ENCODE results near the gene CSGALNACT2. TPM values are rescaled to one million over a fixed set of nuclear protein-coding genes. Genes with fewer than 3 reads are reported as not detected.

The CSGALNACT2 gene
- total RNA-seq, 1 experiment from 2014 or later, result 30.0 TPM

GRCh38 chr10:43201545-43202131 is 63.4 kb downstream of the CSGALNACT2 start:
- no TSS peak for BruUV-seq (replicated peaks)
- H3K27me3 Mint-ChIP-seq (ENCODE audit: insufficient read depth, unreplicated experiment), result no peaks in the 10 kb centered on the region
- POLR2A ChIA-PET, result no interaction called here
- no peak for TF ChIP-seq CTCF (IDR thresholded peaks at IDR 0.05; ENCODE audit: unreplicated experiment)
- intact Hi-C loops (cut with micrococcal nuclease), result loop anchor here (10.0 kb wide), 1 partner anchor 83 kb away; no protein-coding TSS in a partner anchor
- H3K4me1 Mint-ChIP-seq (ENCODE audit: insufficient read depth, unreplicated experiment), result no peaks in the 10 kb centered on the region
- no peak for DNase-seq (ENCODE audit: unreplicated experiment)
- CTCF ChIA-PET, result interaction anchor here (0.6 to 1.2 kb wide), 3 partner anchors 9 to 1473 kb away, joined by 3 read pairs; no protein-coding TSS in a partner anchor
- no peaks in the 10 kb centered on the region for H3K36me3 Mint-ChIP-seq (ENCODE audit: insufficient read depth, unreplicated experiment)
- H3K9me3 Mint-ChIP-seq (ENCODE audit: unreplicated experiment), result no peaks in the 10 kb centered on the region
- peak overlapping the region; percentile 45 for H3K4me3 Mint-ChIP-seq (ENCODE audit: unreplicated experiment)
- no peak overlapping the region for H3K27ac Mint-ChIP-seq (ENCODE audit: low read depth, unreplicated experiment)

DNA sequence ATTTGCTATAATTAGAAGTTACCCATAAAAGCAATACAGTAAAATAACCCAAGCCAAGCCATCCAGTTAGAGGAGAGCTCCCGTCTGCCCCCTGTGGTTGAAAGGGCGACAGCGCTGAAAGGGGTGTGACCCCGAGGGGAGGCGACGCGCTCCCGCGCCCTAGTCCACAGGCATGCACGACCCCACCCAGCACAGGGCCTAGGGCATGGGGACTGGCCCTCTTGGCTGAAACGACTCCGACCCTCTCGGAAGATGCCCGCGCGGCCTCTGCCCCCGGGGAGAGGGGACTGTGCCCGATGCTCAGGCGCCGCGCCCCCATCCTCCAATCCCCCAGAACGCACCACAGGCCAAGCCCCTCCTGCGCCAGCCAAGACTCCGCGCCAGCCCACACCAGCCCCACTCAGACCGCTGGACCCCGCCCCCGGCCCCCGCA is 64.0 kb downstream of the CSGALNACT2 start:
- no peaks in the 10 kb centered on the region for H3K27me3 Mint-ChIP-seq (ENCODE audit: insufficient read depth, unreplicated experiment)
- H3K4me1 Mint-ChIP-seq (ENCODE audit: insufficient read depth, unreplicated experiment), result no peaks in the 10 kb centered on the region
- peak overlapping the region; percentile 45 for H3K4me3 Mint-ChIP-seq (ENCODE audit: unreplicated experiment)
- H3K36me3 Mint-ChIP-seq (ENCODE audit: insufficient read depth, unreplicated experiment), result no peaks in the 10 kb centered on the region
- POLR2A ChIA-PET, result no interaction called here
- intact Hi-C loops (cut with micrococcal nuclease), result loop anchor here (10.0 kb wide), 1 partner anchor 83 kb away; no protein-coding TSS in a partner anchor
- no TSS peak for BruUV-seq (replicated peaks)
- peak; percentile 32 for TF ChIP-seq CTCF (IDR thresholded peaks at IDR 0.05; ENCODE audit: unreplicated experiment)
- H3K9me3 Mint-ChIP-seq (ENCODE audit: unreplicated experiment), result no peaks in the 10 kb centered on the region
- DNase-seq (ENCODE audit: unreplicated experiment), result no peak
- CTCF ChIA-PET, result interaction anchor here (0.6 to 1.2 kb wide), 3 partner anchors 9 to 1473 kb away, joined by 3 read pairs; no protein-coding TSS in a partner anchor
- no peak overlapping the region for H3K27ac Mint-ChIP-seq (ENCODE audit: low read depth, unreplicated experiment)

DNA sequence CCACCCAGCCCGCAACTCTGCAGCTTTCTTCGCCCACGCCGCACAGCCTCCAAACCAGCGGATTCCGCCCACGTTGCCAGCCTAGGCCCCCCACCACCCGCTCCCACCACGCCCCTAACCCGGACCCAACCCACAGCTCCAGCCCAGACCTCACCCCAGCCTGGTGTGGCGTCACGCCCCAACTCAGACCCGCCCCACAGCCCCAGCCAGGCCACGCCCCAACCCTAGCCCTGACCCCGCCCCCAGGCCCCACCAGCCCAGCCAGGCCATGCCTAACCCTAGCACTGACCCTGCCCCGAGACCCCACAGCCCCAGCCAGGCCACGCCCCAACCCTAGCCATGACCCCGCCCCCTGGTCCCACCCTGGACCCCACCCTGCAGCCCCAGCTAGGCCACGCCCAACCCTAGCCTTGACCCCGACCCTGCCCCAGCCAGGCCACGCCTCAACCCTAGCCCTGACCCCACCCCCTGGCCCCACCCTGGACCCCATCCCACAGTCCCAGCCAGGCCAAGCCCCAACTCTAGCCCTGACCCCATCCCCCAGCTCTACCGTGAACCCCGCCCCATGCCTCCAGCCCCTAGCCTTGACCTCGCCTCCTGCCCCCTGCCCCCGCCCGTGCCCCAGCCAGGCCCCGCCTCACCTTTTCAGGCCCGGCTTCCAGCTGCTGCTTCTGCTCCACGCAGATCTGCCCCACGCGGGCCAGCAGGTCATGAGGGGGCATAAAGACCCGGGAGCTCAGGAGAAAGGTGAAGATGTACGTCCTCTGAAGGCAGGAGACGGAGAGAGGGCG is 64.6 kb downstream of the CSGALNACT2 start:
- TF ChIP-seq CTCF (IDR thresholded peaks at IDR 0.05; ENCODE audit: unreplicated experiment), result no peak
- Mint-ChIP-seq H3K27ac (ENCODE audit: low read depth, unreplicated experiment) (no peak overlapping the region), H3K9me3 (ENCODE audit: unreplicated experiment) (no peaks in the 10 kb centered on the region), H3K4me3 (ENCODE audit: unreplicated experiment) (no peak overlapping the region), H3K27me3 (ENCODE audit: insufficient read depth, unreplicated experiment) (no peaks in the 10 kb centered on the region), H3K4me1 (ENCODE audit: insufficient read depth, unreplicated experiment) (no peaks in the 10 kb centered on the region), H3K36me3 (ENCODE audit: insufficient read depth, unreplicated experiment) (no peaks in the 10 kb centered on the region)
- DNase-seq (ENCODE audit: unreplicated experiment), result no peak
- intact Hi-C loops (cut with micrococcal nuclease), result loop anchor here (10.0 kb wide), 1 partner anchor 82 kb away; no protein-coding TSS in a partner anchor
- ChIA-PET CTCF (interaction anchor here (0.6 to 2.9 kb wide), 5 partner anchors 8 to 138 kb away, joined by 3 to 16 read pairs (median 4); no protein-coding TSS in a partner anchor), POLR2A (interaction anchor here (1.8 kb wide), 1 partner anchor 12 kb away, joined by 4 read pairs; no protein-coding TSS in a partner anchor)
- BruUV-seq (replicated peaks), result no TSS peak

DNA sequence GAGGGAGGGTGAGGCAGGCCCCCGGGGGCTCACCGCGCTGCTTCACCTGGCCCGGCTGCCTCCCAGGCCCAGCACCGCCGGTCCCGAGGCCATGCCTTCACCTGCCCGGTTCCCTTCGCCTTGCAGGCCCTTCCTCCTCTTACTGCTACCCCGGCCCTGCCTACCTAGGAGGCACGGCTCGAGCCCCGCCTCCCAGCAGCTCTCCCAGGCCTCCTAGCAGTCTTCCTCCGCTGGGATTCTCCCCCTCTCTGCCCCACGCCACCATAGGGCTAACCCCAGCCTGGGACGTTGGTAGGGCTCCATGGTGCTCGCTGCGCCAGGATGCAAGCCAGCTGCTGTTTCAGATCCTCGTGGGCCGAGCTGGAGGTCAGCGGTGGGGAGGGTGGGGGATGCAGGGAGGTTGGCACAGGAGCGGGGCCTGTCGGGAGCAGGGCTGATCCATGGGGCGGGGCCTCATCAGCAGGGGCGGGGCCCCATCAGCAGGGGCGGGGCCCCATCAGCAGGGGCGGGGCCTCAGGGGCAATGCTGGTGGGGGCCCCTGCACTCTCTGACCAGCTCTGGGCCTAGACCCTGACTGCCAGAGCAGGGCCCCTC is 65.3 kb downstream of the CSGALNACT2 start:
- ChIA-PET POLR2A (interaction anchor here (1.8 kb wide), 1 partner anchor 12 kb away, joined by 4 read pairs; no protein-coding TSS in a partner anchor), CTCF (interaction anchor here (0.6 to 2.9 kb wide), 7 partner anchors 10 to 137 kb away, joined by 3 to 16 read pairs (median 4); no protein-coding TSS in a partner anchor)
- intact Hi-C loops (cut with micrococcal nuclease), result loop anchor here (10.0 kb wide), 1 partner anchor 81 kb away; no protein-coding TSS in a partner anchor
- H3K4me1 Mint-ChIP-seq (ENCODE audit: insufficient read depth, unreplicated experiment), result no peaks in the 10 kb centered on the region
- DNase-seq (ENCODE audit: unreplicated experiment), result no peak
- H3K27me3 Mint-ChIP-seq (ENCODE audit: insufficient read depth, unreplicated experiment), result no peaks in the 10 kb centered on the region
- no peak for TF ChIP-seq CTCF (IDR thresholded peaks at IDR 0.05; ENCODE audit: unreplicated experiment)
- H3K9me3 Mint-ChIP-seq (ENCODE audit: unreplicated experiment), result no peaks in the 10 kb centered on the region
- BruUV-seq (replicated peaks), result no TSS peak
- no peaks in the 10 kb centered on the region for H3K36me3 Mint-ChIP-seq (ENCODE audit: insufficient read depth, unreplicated experiment)
- no peak overlapping the region for H3K27ac Mint-ChIP-seq (ENCODE audit: low read depth, unreplicated experiment)
- no peak overlapping the region for H3K4me3 Mint-ChIP-seq (ENCODE audit: unreplicated experiment)

Measured in MCF 10A (cell line).